Endothelial cell of umbilical vein (primary cell): ENCODE results near the gene EFHC1. TPM values are rescaled to one million over a fixed set of nuclear protein-coding genes. Genes with fewer than 3 reads are reported as not detected.

Experiments
- BruUV-seq: library from RNA; stranded (reverse); fragments of 400-500 nt; replicated peaks from 2 replicates; lab custom pipeline; 2021; lab: Mats Ljungman, UMichigan
- CTCF ChIA-PET: fragments of 300-600, 350-600 bp; sonication (Branson Sonifier 250); formaldehyde crosslinking; loops from one replicate; lab custom pipeline; 2021; ENCODE audit warnings: antibody characterized with exemption, inconsistent platforms; lab: Charles Lee
- POLR2A ChIA-PET: fragments of 300-600, 350-600 bp; sonication (Branson Sonifier 250); formaldehyde crosslinking; loops from one replicate; lab custom pipeline; 2021; ENCODE audit warnings: antibody characterized with exemption, inconsistent platforms; lab: Charles Lee
- DNase-seq: peaks from one replicate; pipeline ENCODE4 v3.0.0-alpha.2; 2011; ENCODE audit warnings: low read depth, low spot score
- FAIRE-seq: peaks from 2 replicates; lab custom pipeline; 2011; peaks lifted over from hg19 to GRCh38; lab: Jason Lieb, UNC
- H2AFZ ChIP-seq: 2 replicates; pipeline ENCODE4 v1.6.0; 2012; ENCODE audit warnings: low read depth, low read length, control low read depth, inconsistent platforms
- H3K27ac ChIP-seq: 2 replicates; pipeline ENCODE4 v1.5.1; 2011; ENCODE audit warnings: low read depth, mild to moderate bottlenecking, control low read depth, low read length, moderate library complexity; ENCODE audit not compliant: insufficient read depth
- H3K27me3 ChIP-seq, 2 experiments: 2 replicates each; pipeline versions ENCODE4 v1.6.0 to v1.6.1; 2011; ENCODE audit warnings: low read length in 2 of 2, mixed read lengths in 1 of 2; ENCODE audit not compliant: control insufficient read depth in 2 of 2, insufficient read depth in 2 of 2
- H3K36me3 ChIP-seq, 2 experiments: 2 replicates in 1 of 2; 3 replicates in 1 of 2; pipeline ENCODE4 v1.5.1; 2011; ENCODE audit warnings: low read length in 2 of 2, mild to moderate bottlenecking in 1 of 2, moderate library complexity in 1 of 2; ENCODE audit not compliant: control insufficient read depth in 2 of 2, insufficient read depth in 2 of 2; ENCODE audit errors: extremely low read depth in 1 of 2
- H3K4me1 ChIP-seq: 3 replicates; pipeline ENCODE4 v1.5.1; 2011; ENCODE audit warnings: mild to moderate bottlenecking, low read length; ENCODE audit not compliant: control insufficient read depth, insufficient read depth; ENCODE audit errors: extremely low read depth
- H3K4me2 ChIP-seq: 2 replicates; pipeline ENCODE4 v1.6.1; 2011; ENCODE audit warnings: low read length, control low read depth, mixed read lengths; ENCODE audit not compliant: insufficient read depth
- H3K4me3 ChIP-seq, 3 experiments: fragments of 200-600 bp in 1 of 3; sonication (generic), shearing (Covaris generic) in 1 of 3; replicated peaks in 1 of 3; 2 replicates each; pipeline ENCODE4 v1.5.1; 2011 to 2016; ENCODE audit warnings: control low read depth in 3 of 3, low read length in 3 of 3, mild to moderate bottlenecking in 2 of 3, inconsistent platforms in 1 of 3, low read depth in 1 of 3, moderate library complexity in 1 of 3; ENCODE audit not compliant: insufficient read depth in 1 of 3
- H3K79me2 ChIP-seq: 2 replicates; pipeline ENCODE4 v1.6.0; 2012; ENCODE audit warnings: low read length, inconsistent platforms; ENCODE audit not compliant: control insufficient read depth, insufficient read depth
- H3K9ac ChIP-seq: replicated peaks from 2 replicates; pipeline ENCODE3; 2011; ENCODE audit warnings: low read length, control low read depth; ENCODE audit not compliant: insufficient read depth; ENCODE audit errors: extremely low read depth
- H3K9me1 ChIP-seq: replicated peaks from 3 replicates; pipeline ENCODE4 v1.6.0; 2011; ENCODE audit warnings: mild to moderate bottlenecking, low read length; ENCODE audit not compliant: control insufficient read depth, insufficient read depth; ENCODE audit errors: extremely low read depth
- H3K9me3 ChIP-seq: replicated peaks from 2 replicates; pipeline ENCODE4 v1.5.1; 2012; ENCODE audit warnings: low read length, inconsistent platforms; ENCODE audit not compliant: control insufficient read depth, insufficient read depth
- H4K20me1 ChIP-seq: replicated peaks from 2 replicates; pipeline ENCODE3; 2011; ENCODE audit warnings: mild to moderate bottlenecking, low read length; ENCODE audit not compliant: control insufficient read depth, insufficient read depth; ENCODE audit errors: extremely low read depth
- CTCF ChIP-seq, 2 donors: IDR thresholded peaks; 1 replicate in 1 of 2; 2 replicates in 1 of 2; pipeline ENCODE4 v1.5.1; 2011; ENCODE audit warnings: low read length in 2 of 2, mild to moderate bottlenecking in 2 of 2, moderate library complexity in 2 of 2, control low read depth in 1 of 2, inconsistent platforms in 1 of 2, low read depth in 1 of 2; ENCODE audit not compliant: insufficient read depth in 1 of 2; ENCODE audit errors: extremely low read depth in 1 of 2
- EZH2 ChIP-seq: IDR thresholded peaks from 2 replicates; pipeline ENCODE4 v1.6.1; 2012; ENCODE audit warnings: borderline replicate concordance, low read depth, mild to moderate bottlenecking, moderate library complexity, low read length, inconsistent platforms; ENCODE audit not compliant: severe bottlenecking
- FOS ChIP-seq: IDR thresholded peaks from 2 replicates; pipeline ENCODE4 v1.6.1; 2011; ENCODE audit warnings: mild to moderate bottlenecking, low read length, moderate library complexity, borderline replicate concordance; ENCODE audit not compliant: insufficient read depth
- GATA2 ChIP-seq: IDR thresholded peaks from 2 replicates; pipeline ENCODE4 v1.7.0; 2011; ENCODE audit warnings: low read depth, mild to moderate bottlenecking, moderate library complexity, mixed read lengths, low read length; ENCODE audit not compliant: insufficient read length, insufficient read depth
- JUN ChIP-seq: IDR thresholded peaks from 2 replicates; pipeline ENCODE4 v1.6.1; 2011; ENCODE audit warnings: borderline replicate concordance, low read depth; ENCODE audit not compliant: insufficient read length, insufficient read depth
- MYC ChIP-seq: IDR thresholded peaks from one replicate; pipeline ENCODE4 v1.6.1; 2011; ENCODE audit warnings: mild to moderate bottlenecking, low read depth, low read length
- POLR2A ChIP-seq: IDR thresholded peaks from 2 replicates; pipeline ENCODE4 v1.6.1; 2012; ENCODE audit warnings: low read depth, mild to moderate bottlenecking, control low read depth, low read length
- POLR2AphosphoS5 ChIP-seq: IDR thresholded peaks from 2 replicates; pipeline ENCODE4 v1.6.1; 2012; ENCODE audit warnings: low read depth, mild to moderate bottlenecking, control low read depth, low read length, moderate library complexity; ENCODE audit not compliant: insufficient read depth
- dilution Hi-C: fragments of 300-500 bp; cut with MboI; formaldehyde crosslinking; loops from one replicate; pipeline ENCODE4 v1.15.0; 2019; ENCODE audit warnings: low sequenced_read_pairs; ENCODE audit not compliant: extremely low pct_ligation_motif_present
- intact Hi-C: fragments of 100-400 bp; cut with micrococcal nuclease; formaldehyde crosslinking; loops from one replicate; pipeline ENCODE4 v1.10.0; 2022
- polyA plus RNA-seq, 4 experiments: library from polyadenylated mRNA; depleted of rRNA in 3 of 4; stranded (reverse) in 3 of 4; unstranded in 1 of 4; fragments of >200 nt; gene quantifications; 2 replicates each; pipeline versions ENCODE4 v1.2.1 to v1.2.3, GENCODE V29; 2011 to 2012; ENCODE audit warnings: missing spikeins in 1 of 4
- total RNA-seq: library from RNA; stranded (reverse); gene quantifications from 2 replicates; pipeline ENCODE4 v1.2.3, GENCODE V29; 2021
- TF ChIP-seq, protein P1 (sequence below): IDR thresholded peaks from 2 replicates; pipeline ENCODE4 v1.6.1; 2011; ENCODE audit not compliant: insufficient read depth, insufficient read length

Gene EFHC1
- total and polyA plus RNA-seq, 2 donors (not counting 3 experiments of a cell fraction or from before 2014, with no cell fraction given), result 14.6 to 17.6 TPM

DNA sequence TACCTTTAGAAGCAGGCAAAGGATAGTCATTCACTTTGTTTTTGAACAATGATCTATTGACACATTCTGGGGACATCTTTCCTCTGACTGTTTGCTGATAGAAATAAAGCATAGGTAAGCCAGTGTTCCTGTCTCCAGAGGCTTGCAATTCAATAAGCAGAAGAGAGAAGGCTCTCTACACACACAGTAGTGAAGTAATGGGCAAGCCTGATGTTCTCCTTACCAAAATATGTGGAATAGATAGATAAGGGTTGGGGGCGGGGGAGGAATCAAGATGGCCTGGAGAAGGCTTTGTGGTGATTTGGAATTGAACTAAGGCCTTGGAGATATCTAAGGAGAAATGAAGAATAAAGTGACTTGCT lies 30.9 kb upstream of the EFHC1 start:
- Histone ChIP-seq H3K27ac (no peak overlapping the region), H3K79me2 (no peaks in the 10 kb centered on the region), H3K4me3 (no peak overlapping the region), H3K9ac (no peak overlapping the region), H3K9me1 (no peaks in the 10 kb centered on the region), H4K20me1 (no peaks in the 10 kb centered on the region), H3K27me3 (no peaks in the 10 kb centered on the region), H2AFZ (no peak overlapping the region), H3K4me2 (peak overlapping the region; percentile 70), H3K36me3 (no peaks in the 10 kb centered on the region), H3K9me3 (no peaks in the 10 kb centered on the region), H3K4me1 (peaks cover 20% of the 10 kb centered on the region)
- intact Hi-C loops (no loop called here), dilution Hi-C loops (loop anchor here (25.0 kb wide), 2 partner anchors 102 to 273 kb away; partner anchors contain the start of genes MCM3 and TMEM14A)
- ChIA-PET POLR2A (interaction anchor here (1.5 kb wide), 1 partner anchor 27 kb away, joined by 4 read pairs; the partner anchor contains the start of gene PAQR8), CTCF (interaction anchor here (0.7 to 3.7 kb wide), 9 partner anchors 8 to 273 kb away, joined by 3 to 34 read pairs (median 7); partner anchors contain the start of gene PAQR8)
- TF ChIP-seq MYC (no peak), JUN (no peak), POLR2AphosphoS5 (no peak), EZH2 (no peak), POLR2A (no peak), FOS (no peak), GATA2 (no peak), CTCF (IDR thresholded peaks at IDR 0.05; ENCODE audit: extremely low read depth in 1 of 2, insufficient read depth in 1 of 2, low read depth in 1 of 2, low read length in 2 of 2) (no peak)
- TF ChIP-seq, protein P1, sequence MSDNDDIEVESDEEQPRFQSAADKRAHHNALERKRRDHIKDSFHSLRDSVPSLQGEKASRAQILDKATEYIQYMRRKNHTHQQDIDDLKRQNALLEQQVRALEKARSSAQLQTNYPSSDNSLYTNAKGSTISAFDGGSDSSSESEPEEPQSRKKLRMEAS, result no peak
- FAIRE-seq, result no peak
- no TSS peak for BruUV-seq
- DNase-seq, result no peak
